GM12801 (cell line): Measurements from ENCODE around the gene KCNC1.

Experiments
- TF ChIP-seq, protein P1 (sequence below): IDR thresholded peaks from one replicate; pipeline ENCODE4 v1.5.1; 2011; ENCODE audit warnings: control low read depth; ENCODE audit not compliant: insufficient read length; ENCODE audit errors: extremely low read depth

The KCNC1 gene

GRCh38 chr11:17702876-17703275 lies 31.7 kb upstream of the KCNC1 start:
- TF ChIP-seq, protein P1, sequence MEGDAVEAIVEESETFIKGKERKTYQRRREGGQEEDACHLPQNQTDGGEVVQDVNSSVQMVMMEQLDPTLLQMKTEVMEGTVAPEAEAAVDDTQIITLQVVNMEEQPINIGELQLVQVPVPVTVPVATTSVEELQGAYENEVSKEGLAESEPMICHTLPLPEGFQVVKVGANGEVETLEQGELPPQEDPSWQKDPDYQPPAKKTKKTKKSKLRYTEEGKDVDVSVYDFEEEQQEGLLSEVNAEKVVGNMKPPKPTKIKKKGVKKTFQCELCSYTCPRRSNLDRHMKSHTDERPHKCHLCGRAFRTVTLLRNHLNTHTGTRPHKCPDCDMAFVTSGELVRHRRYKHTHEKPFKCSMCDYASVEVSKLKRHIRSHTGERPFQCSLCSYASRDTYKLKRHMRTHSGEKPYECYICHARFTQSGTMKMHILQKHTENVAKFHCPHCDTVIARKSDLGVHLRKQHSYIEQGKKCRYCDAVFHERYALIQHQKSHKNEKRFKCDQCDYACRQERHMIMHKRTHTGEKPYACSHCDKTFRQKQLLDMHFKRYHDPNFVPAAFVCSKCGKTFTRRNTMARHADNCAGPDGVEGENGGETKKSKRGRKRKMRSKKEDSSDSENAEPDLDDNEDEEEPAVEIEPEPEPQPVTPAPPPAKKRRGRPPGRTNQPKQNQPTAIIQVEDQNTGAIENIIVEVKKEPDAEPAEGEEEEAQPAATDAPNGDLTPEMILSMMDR = no peak

DNA sequence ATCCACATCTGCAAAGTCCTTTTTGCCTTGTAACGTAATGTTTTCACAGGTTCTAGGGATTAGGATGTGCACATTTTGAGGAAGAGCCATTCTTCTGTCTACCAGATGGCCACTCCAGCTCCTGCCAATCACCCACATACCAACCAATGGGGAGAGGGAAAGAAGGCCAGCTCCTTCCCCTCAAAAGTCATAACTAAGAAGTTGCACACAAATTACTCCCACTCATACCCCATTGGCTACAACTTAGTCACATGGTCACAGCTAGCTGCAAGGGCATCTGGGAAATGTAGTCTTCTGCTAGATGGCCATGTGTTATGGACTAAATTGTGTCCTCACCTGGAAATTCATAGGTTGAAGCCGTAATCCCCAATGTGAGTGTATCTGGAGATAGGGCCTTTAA lies 30.6 kb upstream of the KCNC1 start:
- TF ChIP-seq, protein P1 = no peak

GRCh38 chr11:17707830-17708229 lies 26.8 kb upstream of the KCNC1 start:
- TF ChIP-seq, protein P1 = no peak

- TF ChIP-seq, protein P1 = no peak
Measured at GRCh38 chr11:17711836-17712235, 22.7 kb upstream of the KCNC1 start.

- TF ChIP-seq, protein P1 = no peak
Measured at GRCh38 chr11:17713851-17714250, 20.7 kb upstream of the KCNC1 start.

DNA sequence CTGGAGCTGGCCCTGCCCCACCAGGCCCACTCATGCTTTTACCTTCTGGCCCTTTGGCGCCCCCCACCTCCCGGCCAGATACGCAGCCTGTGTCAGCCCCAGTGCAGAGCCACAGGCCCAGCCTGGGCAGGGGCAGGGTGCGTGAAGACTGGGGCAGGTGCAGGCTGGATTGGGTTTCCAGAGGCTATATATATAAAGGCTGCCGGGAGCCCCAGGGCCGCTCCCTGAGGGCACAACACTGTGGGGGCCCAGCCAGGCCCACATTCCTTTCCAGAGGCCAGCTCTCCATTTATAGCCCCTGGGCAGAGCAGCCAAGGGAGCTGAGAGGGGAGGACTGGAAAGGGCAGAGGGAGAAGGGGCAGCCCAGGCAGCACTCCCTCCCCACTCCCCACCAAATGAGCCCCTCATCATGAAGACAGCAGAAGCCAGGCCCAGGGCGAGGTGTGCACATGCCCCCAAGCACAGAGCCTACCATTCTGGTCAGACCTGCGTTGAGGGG lies 20.2 kb upstream of the KCNC1 start:
- TF ChIP-seq, protein P1 = no peak

GRCh38 chr11:17714870-17715269 lies 19.7 kb upstream of the KCNC1 start:
- TF ChIP-seq, protein P1 = no peak

GRCh38 chr11:17716807-17717206 lies 17.8 kb upstream of the KCNC1 start:
- TF ChIP-seq, protein P1 = no peak
